ENCODE data around the gene NPHP4. TPM values are rescaled to one million over a fixed set of nuclear protein-coding genes. Genes with fewer than 3 reads are reported as not detected.

The NPHP4 gene
- total RNA-seq, 1 experiment from 2014 or later, result 20.0 TPM

DNA sequence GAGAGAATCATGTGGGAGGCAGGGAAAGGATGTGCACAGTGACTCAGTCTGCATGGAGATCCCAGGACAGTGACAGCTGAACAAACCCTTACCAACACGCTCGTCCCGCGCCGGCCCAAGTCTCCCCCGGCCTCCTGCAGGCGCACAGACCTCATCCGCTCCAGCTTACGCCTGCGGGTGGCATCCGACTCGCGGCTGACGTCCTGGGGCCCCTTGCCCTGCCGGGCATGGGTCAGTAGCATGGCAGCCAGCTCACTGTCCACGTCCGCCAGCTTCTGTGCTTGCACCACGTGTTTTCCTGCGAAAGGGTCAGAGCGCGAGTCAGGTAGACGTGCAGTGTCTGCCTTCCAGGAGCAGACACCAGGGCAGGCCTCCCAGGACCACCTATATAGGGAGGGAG, 115.2 kb downstream of the NPHP4 start:
- DNase-seq (ENCODE audit: low read depth, low spot score), result no peak
- Histone ChIP-seq H3K9me3 (ENCODE audit: control insufficient read depth in 1 of 2, insufficient read depth in 1 of 2, low read depth in 1 of 2, low read length in 2 of 2) (no peaks in the 10 kb centered on the region), H3K4me2 (ENCODE audit: low read length) (no peak overlapping the region), H3K27ac (ENCODE audit: low read depth, low read length) (no peak overlapping the region), H3K36me3 (ENCODE audit: control insufficient read depth in 1 of 2, insufficient read depth in 2 of 2, low read length in 2 of 2) (no peaks in the 10 kb centered on the region; a peak in 1 of 4 replicates), H3K79me2 (ENCODE audit: insufficient read depth, low read length) (no peaks in the 10 kb centered on the region), H4K20me1 (ENCODE audit: insufficient read depth) (no peaks in the 10 kb centered on the region), H3K4me1 (ENCODE audit: control insufficient read depth in 1 of 2, insufficient read depth in 2 of 2, low read length in 2 of 2) (no peaks in the 10 kb centered on the region), H3K9ac (ENCODE audit: low read length) (no peak overlapping the region), H3K9me2 (ENCODE audit: insufficient read depth) (no peaks in the 10 kb centered on the region), H2AFZ (ENCODE audit: low read depth, low read length, poor library complexity, severe bottlenecking) (no peak overlapping the region), H3K27me3 (ENCODE audit: insufficient read depth, low read length) (no peaks in the 10 kb centered on the region), H3K4me3 (replicated peaks in 1 of 2; ENCODE audit: low read depth in 1 of 2, low read length in 2 of 2) (no peak overlapping the region)
- no peak for ATAC-seq
- ChIA-PET CTCF (no interaction called here), POLR2A (no interaction called here), RAD21 (ENCODE audit: low non-redundant PET in 1 of 2, low total read pairs in 2 of 2, uncharacterized antibody in 2 of 2, unreplicated experiment in 2 of 2) (no interaction called here)
- BruUV-seq (replicated peaks), result no TSS peak
- intact Hi-C loops (cut with micrococcal nuclease), result no loop called here
- TF ChIP-seq ELF1 (IDR thresholded peaks at IDR 0.05; ENCODE audit: borderline replicate concordance, low read depth) (no peak), EZH2phosphoT487 (IDR thresholded peaks at IDR 0.05; ENCODE audit: borderline replicate concordance) (no peak), CBX3 (IDR thresholded peaks at IDR 0.05; ENCODE audit: low read depth) (no peak), JUND (IDR thresholded peaks at IDR 0.05) (no peak), RAD21 (IDR thresholded peaks at IDR 0.05; ENCODE audit: low read depth) (no peak), ZFX (IDR thresholded peaks at IDR 0.05) (no peak), CEBPB (IDR thresholded peaks at IDR 0.05; ENCODE audit: low read depth) (no peak), TCF7L2 (IDR thresholded peaks at IDR 0.05; ENCODE audit: borderline replicate concordance, extremely low read depth, insufficient read depth, insufficient read length) (no peak), EGR1 (IDR thresholded peaks at IDR 0.05; ENCODE audit: low read depth) (no peak), YY1 (IDR thresholded peaks at IDR 0.05; ENCODE audit: extremely low read depth, insufficient replicate concordance, low read depth, low read length) (no peak), POLR2AphosphoS5 (IDR thresholded peaks at IDR 0.05; ENCODE audit: low read depth, low read length) (no peak), SIN3A (IDR thresholded peaks at IDR 0.05; ENCODE audit: low read depth) (no peak)
- TF ChIP-seq, protein P1, sequence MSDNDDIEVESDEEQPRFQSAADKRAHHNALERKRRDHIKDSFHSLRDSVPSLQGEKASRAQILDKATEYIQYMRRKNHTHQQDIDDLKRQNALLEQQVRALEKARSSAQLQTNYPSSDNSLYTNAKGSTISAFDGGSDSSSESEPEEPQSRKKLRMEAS (IDR thresholded peaks at IDR 0.05), result no peak

GRCh38 chr1:5876094-5876650, 116.1 kb downstream of the NPHP4 start:
- intact Hi-C loops (cut with micrococcal nuclease), result no loop called here
- H3K9ac ChIP-seq (ENCODE audit: low read length), result no peak overlapping the region
- H2AFZ ChIP-seq (ENCODE audit: low read depth, low read length, poor library complexity, severe bottlenecking), result no peak overlapping the region
- no peak for DNase-seq (ENCODE audit: low read depth, low spot score)
- ChIA-PET RAD21 (ENCODE audit: low non-redundant PET in 1 of 2, low total read pairs in 2 of 2, uncharacterized antibody in 2 of 2, unreplicated experiment in 2 of 2) (no interaction called here), POLR2A (no interaction called here), CTCF (no interaction called here)
- no peak overlapping the region for H3K4me2 ChIP-seq (ENCODE audit: low read length)
- no peaks in the 10 kb centered on the region for H3K9me3 ChIP-seq (ENCODE audit: control insufficient read depth in 1 of 2, insufficient read depth in 1 of 2, low read depth in 1 of 2, low read length in 2 of 2)
- H3K4me3 ChIP-seq (replicated peaks in 1 of 2; ENCODE audit: low read depth in 1 of 2, low read length in 2 of 2), result no peak overlapping the region
- no peaks in the 10 kb centered on the region for H4K20me1 ChIP-seq (ENCODE audit: insufficient read depth)
- no peaks in the 10 kb centered on the region for H3K79me2 ChIP-seq (ENCODE audit: insufficient read depth, low read length)
- H3K9me2 ChIP-seq (ENCODE audit: insufficient read depth), result no peaks in the 10 kb centered on the region
- TF ChIP-seq JUND (IDR thresholded peaks at IDR 0.05) (no peak), YY1 (IDR thresholded peaks at IDR 0.05; ENCODE audit: extremely low read depth, insufficient replicate concordance, low read depth, low read length) (no peak), REST (IDR thresholded peaks at IDR 0.05; ENCODE audit: low read depth) (no peak), FOSL1 (IDR thresholded peaks at IDR 0.05; ENCODE audit: low read depth) (no peak), SRF (IDR thresholded peaks at IDR 0.05; ENCODE audit: low read depth) (no peak), EGR1 (IDR thresholded peaks at IDR 0.05; ENCODE audit: low read depth) (no peak), SIN3A (IDR thresholded peaks at IDR 0.05; ENCODE audit: low read depth) (no peak), POLR2AphosphoS5 (IDR thresholded peaks at IDR 0.05; ENCODE audit: low read depth, low read length) (no peak)
- TF ChIP-seq, protein P1 (IDR thresholded peaks at IDR 0.05), result no peak
- H3K27me3 ChIP-seq (ENCODE audit: insufficient read depth, low read length), result no peaks in the 10 kb centered on the region
- BruUV-seq (replicated peaks), result no TSS peak
- no peak for ATAC-seq
- no peak overlapping the region for H3K27ac ChIP-seq (ENCODE audit: low read depth, low read length)
- H3K36me3 ChIP-seq (ENCODE audit: control insufficient read depth in 1 of 2, insufficient read depth in 2 of 2, low read length in 2 of 2), result no peaks in the 10 kb centered on the region; a peak in 1 of 4 replicates
- H3K4me1 ChIP-seq (ENCODE audit: control insufficient read depth in 1 of 2, insufficient read depth in 2 of 2, low read length in 2 of 2), result no peaks in the 10 kb centered on the region
